GM23338 (cell line): ENCODE results near the gene SACS. TPM values are rescaled to one million over a fixed set of nuclear protein-coding genes. Genes with fewer than 3 reads are reported as not detected.

Source experiments
- ATAC-seq: fragments of 200-7000 bp; cut with Tn5 transposase; 3 replicates; pipeline ENCODE4 v1.9.1; 2020
- DNase-seq: peaks from one replicate; pipeline ENCODE4 v3.0.0-alpha.2; 2015; ENCODE audit warnings: low spot score
- H2AFZ ChIP-seq: fragments of 200-600 bp; sonication (generic); 2 replicates; pipeline ENCODE4 v1.8.0; 2016; ENCODE audit warnings: antibody characterized with exemption, mild to moderate bottlenecking, moderate library complexity
- H3F3A ChIP-seq: fragments of 200-600 bp; sonication (generic); replicated peaks from 2 replicates; pipeline ENCODE4 v1.8.0; 2017; ENCODE audit warnings: antibody characterized with exemption, mixed run types, low read depth
- H3K27ac ChIP-seq: fragments of 200-600 bp; sonication (generic); 2 replicates; pipeline ENCODE4 v1.6.1; 2016; ENCODE audit warnings: low read depth
- H3K27me3 ChIP-seq: fragments of 200-600 bp; sonication (generic); 2 replicates; pipeline ENCODE4 v1.8.0; 2016; ENCODE audit warnings: mild to moderate bottlenecking, mixed run types, moderate library complexity; ENCODE audit not compliant: insufficient read depth
- H3K36me3 ChIP-seq: fragments of 200-600 bp; sonication (generic); 2 replicates; pipeline ENCODE4 v1.8.0; 2016; ENCODE audit warnings: mild to moderate bottlenecking; ENCODE audit not compliant: insufficient read depth
- H3K4me1 ChIP-seq: fragments of 200-600 bp; sonication (generic); 2 replicates; pipeline ENCODE4 v1.8.0; 2016; ENCODE audit warnings: mild to moderate bottlenecking, moderate library complexity; ENCODE audit not compliant: insufficient read depth
- H3K4me2 ChIP-seq: fragments of 200-600 bp; sonication (generic); 2 replicates; pipeline ENCODE4 v1.7.1; 2017; ENCODE audit warnings: mixed run types
- H3K4me3 ChIP-seq: fragments of 200-600 bp; sonication (generic); 2 replicates; pipeline ENCODE4 v1.6.1; 2016; ENCODE audit warnings: mixed run types
- H3K79me2 ChIP-seq: fragments of 200-600 bp; sonication (generic); replicated peaks from 2 replicates; pipeline ENCODE4 v1.8.0; 2017; ENCODE audit warnings: mild to moderate bottlenecking; ENCODE audit not compliant: insufficient read depth
- H3K9me2 ChIP-seq: fragments of 200-600 bp; sonication (generic); 2 replicates; pipeline ENCODE4 v1.8.0; 2017; ENCODE audit not compliant: insufficient read depth
- H4K20me1 ChIP-seq: fragments of 200-600 bp; sonication (generic); replicated peaks from 2 replicates; pipeline ENCODE4 v1.8.0; 2017; ENCODE audit warnings: mild to moderate bottlenecking; ENCODE audit not compliant: insufficient read depth
- H3K27ac Mint-ChIP-seq: 2 replicates; pipeline ENCODE4 v1.8.0; 2020; ENCODE audit warnings: inconsistent platforms, mild to moderate bottlenecking, moderate library complexity, mixed read lengths
- H3K27me3 Mint-ChIP-seq: 3 replicates; pipeline ENCODE4 v1.8.0; 2022; ENCODE audit warnings: low read depth, mild to moderate bottlenecking, moderate library complexity, mixed read lengths, inconsistent platforms; ENCODE audit not compliant: insufficient read depth, poor library complexity
- H3K36me3 Mint-ChIP-seq: 3 replicates; pipeline ENCODE4 v1.8.0; 2021; ENCODE audit warnings: low read depth, mild to moderate bottlenecking, inconsistent platforms, moderate library complexity, mixed read lengths
- H3K4me1 Mint-ChIP-seq: 3 replicates; pipeline ENCODE4 v1.8.0; 2020; ENCODE audit warnings: mild to moderate bottlenecking, inconsistent platforms, mixed read lengths
- H3K4me3 Mint-ChIP-seq: 3 replicates; pipeline ENCODE4 v1.8.0; 2021; ENCODE audit warnings: moderate library complexity, mild to moderate bottlenecking, inconsistent platforms, mixed read lengths
- H3K9me3 Mint-ChIP-seq: 3 replicates; pipeline ENCODE4 v1.8.0; 2020; ENCODE audit warnings: moderate library complexity, mild to moderate bottlenecking, inconsistent platforms, mixed read lengths
- CTCF ChIP-seq, 2 experiments: fragments of 200-600 bp in 1 of 2; sonication (generic) in 1 of 2; conservative IDR thresholded peaks; 2 replicates each; pipeline versions ENCODE4 v1.5.1 to v1.6.1; 2016 to 2017; ENCODE audit warnings: antibody characterized with exemption in 2 of 2, low read depth in 2 of 2, mild to moderate bottlenecking in 2 of 2, moderate library complexity in 1 of 2
- EZH2 ChIP-seq: fragments of 200-600 bp; sonication (generic); IDR thresholded peaks from one replicate; pipeline ENCODE4 v1.8.0; 2017; ENCODE audit warnings: antibody characterized with exemption, mild to moderate bottlenecking, low read depth; ENCODE audit not compliant: unreplicated experiment
- EZH2phosphoT487 ChIP-seq: fragments of 200-600 bp; sonication (generic); IDR thresholded peaks from one replicate; pipeline ENCODE4 v1.8.1; 2018; ENCODE audit warnings: antibody characterized with exemption; ENCODE audit not compliant: unreplicated experiment
- REST ChIP-seq: IDR thresholded peaks from one replicate; pipeline ENCODE4 v1.6.1; 2018; ENCODE audit warnings: antibody characterized with exemption; ENCODE audit not compliant: unreplicated experiment
- ZNF114 ChIP-seq: fragments of 250-450 bp; sonication (Bioruptor Pico); IDR thresholded peaks from 2 replicates; pipeline ENCODE4 v1.5.0; 2020; ENCODE audit warnings: mild to moderate bottlenecking, moderate library complexity
- polyA plus RNA-seq: library from polyadenylated mRNA; unstranded; fragments of >200 nt; fragmentation: Nextera tagmentation; extraction: Ambion mirVana; gene quantifications from 2 replicates; pipeline ENCODE4 v1.2.1, GENCODE V29; 2016
- total RNA-seq: library from RNA; depleted of rRNA; stranded (reverse); fragments of >200 nt; shearing (Covaris generic); gene quantifications from 2 replicates; pipeline ENCODE4 v1.2.3, GENCODE V29; 2014

Gene SACS
- total and polyA plus RNA-seq, 2 experiments from 2014 or later, result 13.8 to 58.7 TPM

- peaks cover 24% of the 10 kb centered on the region for H3K4me1 Mint-ChIP-seq
- Histone ChIP-seq H4K20me1 (no peaks in the 10 kb centered on the region), H3K4me3 (no peak overlapping the region), H3K4me1 (peaks cover 28% of the 10 kb centered on the region), H3K27ac (no peak overlapping the region), H3K4me2 (no peak overlapping the region), H3K36me3 (no peaks in the 10 kb centered on the region), H3F3A (no peaks in the 10 kb centered on the region), H2AFZ (no peak overlapping the region), H3K27me3 (peaks cover 20% of the 10 kb centered on the region), H3K9me2 (no peaks in the 10 kb centered on the region), H3K79me2 (no peaks in the 10 kb centered on the region)
- H3K9me3 Mint-ChIP-seq, result no peaks in the 10 kb centered on the region
- no peak overlapping the region for H3K4me3 Mint-ChIP-seq
- H3K27me3 Mint-ChIP-seq, result peaks cover 17% of the 10 kb centered on the region
- DNase-seq, result no peak
- H3K36me3 Mint-ChIP-seq, result no peaks in the 10 kb centered on the region
- no peak for TF ChIP-seq ZNF114 (CRISPR knock-in tag)
- no peak for TF ChIP-seq EZH2
- no peak for TF ChIP-seq EZH2phosphoT487
- no peak for TF ChIP-seq REST
- no peak for ATAC-seq
- no peak overlapping the region for H3K27ac Mint-ChIP-seq
Measured at GRCh38 chr13:23467932-23468278, 34.4 kb upstream of the SACS start.

GRCh38 chr13:23467048-23467931, 33.8 kb upstream of the SACS start:
- Mint-ChIP-seq H3K4me1 (peaks cover 24% of the 10 kb centered on the region), H3K27ac (no peak overlapping the region; the same call in 1 of the 2 replicates), H3K9me3 (no peaks in the 10 kb centered on the region), H3K27me3 (peaks cover 17% of the 10 kb centered on the region), H3K4me3 (no peak overlapping the region), H3K36me3 (no peaks in the 10 kb centered on the region)
- H3K36me3 ChIP-seq, result no peaks in the 10 kb centered on the region
- H3K4me3 ChIP-seq, result no peak overlapping the region
- H3K79me2 ChIP-seq, result no peaks in the 10 kb centered on the region
- H4K20me1 ChIP-seq, result no peaks in the 10 kb centered on the region
- H3K27me3 ChIP-seq, result peaks cover 20% of the 10 kb centered on the region
- H3K4me1 ChIP-seq, result peaks cover 28% of the 10 kb centered on the region
- H3K9me2 ChIP-seq, result no peaks in the 10 kb centered on the region
- no peak for TF ChIP-seq CTCF (conservative IDR thresholded peaks at IDR 0.05; ENCODE audit: low read depth in 2 of 2)
- peak; percentile 16 for ATAC-seq
- no peak for DNase-seq
- H3F3A ChIP-seq, result no peaks in the 10 kb centered on the region
- H3K27ac ChIP-seq, result no peak overlapping the region
- H3K4me2 ChIP-seq, result no peak overlapping the region
- peak overlapping the region; percentile 74 for H2AFZ ChIP-seq
